Fibroblast of pulmonary artery (primary cell): ENCODE data around the gene RPL28.
A peak's percentile ranks its signal among the peaks of the same experiment; 100 is the strongest.

Experiments
- DNase-seq: peaks from one replicate; pipeline ENCODE4 v3.0.0-alpha.2; 2010; ENCODE audit warnings: low read depth
- H3K4me3 ChIP-seq: replicated peaks from 2 replicates; pipeline ENCODE4 v1.5.1; 2011; ENCODE audit warnings: low read depth, mild to moderate bottlenecking, control low read depth, low read length, moderate library complexity
- CTCF ChIP-seq: IDR thresholded peaks from 2 replicates; pipeline ENCODE4 v1.5.1; 2011; ENCODE audit warnings: mild to moderate bottlenecking, control low read depth, low read length, inconsistent platforms; ENCODE audit errors: missing control alignments

RPL28 gene

DNA sequence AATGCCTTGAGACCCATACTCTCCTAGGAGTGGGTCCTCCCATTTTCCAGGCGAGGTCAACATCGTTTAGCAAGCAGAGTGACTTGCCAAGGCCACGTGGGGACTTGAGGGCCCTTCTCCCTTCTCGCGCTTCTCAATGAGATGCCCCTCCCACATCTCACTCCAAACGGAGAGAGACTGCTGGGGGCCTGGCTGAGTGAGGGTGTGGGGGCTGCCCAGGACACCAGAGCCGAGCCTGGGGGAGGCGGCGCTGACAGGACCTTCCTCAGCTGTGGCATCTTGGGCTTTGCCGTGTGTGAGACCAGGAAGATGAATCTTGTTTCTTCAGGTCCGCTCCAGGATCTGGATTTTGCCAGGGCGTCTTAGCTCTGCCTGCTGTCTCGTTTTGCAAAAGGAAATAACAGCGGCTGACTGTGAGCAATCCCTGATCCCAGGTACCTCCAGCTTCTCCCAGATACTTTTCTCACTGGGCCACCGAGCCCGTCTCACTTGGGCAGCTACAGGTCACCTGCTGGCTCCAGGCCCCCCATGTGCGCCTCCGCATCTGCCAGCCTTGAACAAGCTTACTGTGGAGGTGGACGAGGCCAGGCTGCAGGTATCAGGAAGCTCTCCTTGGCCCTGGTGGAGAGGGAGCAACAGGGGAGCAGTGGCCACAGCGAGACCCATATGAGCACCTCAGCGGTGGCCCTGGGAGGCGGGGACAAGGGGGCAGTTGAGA lies 37.3 kb upstream of the RPL28 start:
- no peak for TF ChIP-seq CTCF
- H3K4me3 ChIP-seq: no peak overlapping the region
- no peak for DNase-seq

GRCh38 chr19:55350620-55351315 lies 35.0 kb upstream of the RPL28 start:
- TF ChIP-seq CTCF: no peak
- H3K4me3 ChIP-seq: no peak overlapping the region

DNA sequence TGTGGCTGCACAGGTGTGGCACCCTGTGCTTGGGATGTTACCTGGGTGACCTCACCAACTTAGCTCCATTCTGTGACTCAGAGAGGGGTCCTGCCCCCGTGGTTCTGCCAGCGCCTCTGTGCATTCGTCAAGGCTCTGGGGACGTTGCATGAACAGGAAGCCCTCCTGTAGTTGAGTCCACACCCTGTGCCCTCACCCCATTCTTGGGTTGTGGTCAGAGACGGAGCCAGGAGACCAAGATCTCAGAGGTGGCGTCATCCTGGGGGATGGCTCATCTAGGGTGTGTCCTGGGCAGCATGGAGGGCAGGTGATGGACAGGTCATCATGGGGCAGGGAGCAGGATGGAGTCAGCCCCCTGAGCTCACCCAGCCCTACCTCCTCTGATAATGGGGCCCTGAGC lies 33.7 kb upstream of the RPL28 start:
- H3K4me3 ChIP-seq: no peak overlapping the region
- no peak for DNase-seq
- TF ChIP-seq CTCF: no peak

More at GRCh38 chr19:55350620-55351315, 35.0 kb upstream of the RPL28 start:
- DNase-seq: no peak

DNA sequence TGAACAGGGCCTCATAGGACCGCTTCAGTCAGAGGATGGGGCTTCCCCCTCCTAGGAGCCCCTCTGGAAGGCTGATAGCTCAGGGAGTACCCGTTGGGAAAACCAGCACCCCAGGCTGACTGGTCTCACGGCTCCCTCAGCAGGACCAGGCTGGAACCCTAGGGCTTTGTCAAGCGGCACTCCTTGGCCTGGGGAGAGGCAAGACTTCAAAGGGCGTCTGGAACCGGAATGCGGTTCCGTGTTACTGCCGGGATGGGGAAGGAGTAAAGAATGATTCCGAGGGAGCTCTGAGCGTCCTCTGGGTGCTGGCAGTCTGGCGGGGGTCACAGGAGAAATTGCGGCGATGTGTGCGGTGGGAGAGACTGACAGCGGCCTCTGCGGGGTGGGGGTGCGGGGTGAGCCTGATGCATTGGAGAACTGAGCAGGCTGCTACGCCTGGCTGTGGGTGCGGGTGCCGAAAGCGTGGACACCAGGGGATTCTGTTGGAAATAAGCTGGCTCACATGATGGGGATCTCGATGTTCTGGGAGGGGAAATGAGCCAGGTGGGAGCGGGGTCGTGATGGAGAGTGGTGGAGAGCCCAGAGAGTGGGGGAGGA lies 33.1 kb upstream of the RPL28 start:
- no peak for DNase-seq
- H3K4me3 ChIP-seq: no peak overlapping the region
- TF ChIP-seq CTCF: no peak

DNA sequence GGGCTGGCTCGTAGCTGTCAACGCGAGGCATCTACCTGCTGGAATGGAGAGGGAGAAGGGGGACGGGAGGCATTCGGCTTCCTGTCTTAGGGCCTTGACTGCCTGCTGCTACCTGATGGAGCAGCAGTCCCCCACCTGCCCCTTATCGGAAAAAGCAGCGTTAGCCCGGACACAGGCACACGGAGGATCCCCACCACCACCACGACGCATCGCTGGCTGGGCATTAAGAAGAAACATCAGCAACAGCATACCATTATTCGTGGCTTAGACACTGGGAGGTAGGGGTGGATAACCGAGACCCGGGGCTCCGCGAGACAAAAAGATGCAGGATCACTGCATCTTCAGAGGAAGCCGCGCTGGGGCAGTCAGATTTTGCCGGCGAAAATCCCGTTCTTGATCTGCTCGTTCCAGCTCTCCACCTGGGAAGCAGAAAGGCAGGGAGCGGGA lies 32.4 kb upstream of the RPL28 start:
- DNase-seq: no peak
- H3K4me3 ChIP-seq: peak overlapping the region; percentile 51
- TF ChIP-seq CTCF: no peak

DNA sequence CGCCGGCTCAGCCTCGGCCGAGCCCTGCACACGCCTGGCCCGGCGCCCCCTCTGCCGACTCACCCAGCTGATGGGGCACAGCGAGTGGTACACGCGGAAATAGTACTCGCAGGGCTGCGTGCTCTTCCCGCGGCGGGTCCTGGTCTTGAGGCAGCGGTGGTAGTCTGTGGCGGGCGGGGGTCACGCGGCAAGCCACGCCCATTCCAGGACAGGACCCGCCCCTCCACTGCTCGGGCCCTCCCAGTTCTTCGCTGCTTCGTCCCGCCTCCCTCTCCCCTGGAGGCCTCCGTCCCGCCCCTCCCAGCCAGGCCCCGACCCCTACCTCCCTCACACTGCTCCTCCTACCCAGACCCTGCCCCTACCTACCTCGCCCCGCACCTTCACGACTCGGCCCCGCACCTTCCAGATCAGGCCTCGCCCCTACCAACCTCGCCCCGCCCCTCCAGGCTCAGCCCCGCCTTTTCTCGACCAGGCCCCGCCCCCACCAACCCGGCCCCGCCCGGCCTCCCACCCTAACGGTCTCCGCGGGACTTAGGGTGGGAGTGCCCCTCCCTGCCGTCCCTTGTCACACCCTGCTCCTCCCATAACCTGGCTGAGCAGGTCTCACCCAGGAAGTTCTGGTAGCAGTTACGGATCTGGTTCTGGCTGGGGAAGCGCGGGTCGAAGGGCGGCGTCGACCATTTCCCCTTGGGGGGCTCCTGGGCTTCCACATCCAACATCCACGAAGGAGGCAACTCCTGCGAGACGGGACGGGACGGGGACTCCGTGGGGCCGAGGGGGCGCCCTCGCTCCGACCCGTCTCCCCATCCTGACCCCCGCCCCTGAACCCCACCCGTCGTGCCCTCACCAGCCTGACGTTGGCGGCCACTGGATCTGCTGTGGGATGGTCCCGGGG lies 31.7 kb upstream of the RPL28 start:
- TF ChIP-seq CTCF: no peak
- H3K4me3 ChIP-seq: peak overlapping the region; percentile 51

More for the DNA sequence above, 31.7 kb upstream of the RPL28 start:
- DNase-seq: peak; percentile 41
